Liver (tissue), 9 donors: Measurements from ENCODE around the gene MED28. TPM values are rescaled to one million over a fixed set of nuclear protein-coding genes. Genes with fewer than 3 reads are reported as not detected.
"Not testable (repeated sequence)": the region's sequence is repeated elsewhere in the genome, so short reads cannot be mapped to it uniquely, and the experiment has no call there.

Experiments used
- DNase-seq: peaks from one replicate; pipeline ENCODE4 v3.0.0-alpha.2; 2017; ENCODE audit warnings: low spot score
- H3K27ac ChIP-seq, 2 donors: one replicate each; pipeline ENCODE4 v1.7.0; 2013; ENCODE audit warnings: inconsistent platforms in 2 of 2, low read length in 2 of 2, control low read depth in 1 of 2, low read depth in 1 of 2, mild to moderate bottlenecking in 1 of 2
- H3K27me3 ChIP-seq, 4 donors: one replicate each; pipeline versions ENCODE4 v1.6.1 to v1.7.0; 2013; ENCODE audit warnings: low read length in 3 of 4, inconsistent platforms in 1 of 4, mild to moderate bottlenecking in 1 of 4, moderate library complexity in 1 of 4; ENCODE audit not compliant: control insufficient read depth in 4 of 4, insufficient read depth in 4 of 4
- H3K36me3 ChIP-seq, 4 donors: one replicate each; pipeline versions ENCODE4 v1.6.1 to v1.7.0; 2013; ENCODE audit warnings: low read length in 3 of 4, mild to moderate bottlenecking in 3 of 4, low read depth in 1 of 4, moderate library complexity in 1 of 4; ENCODE audit not compliant: control insufficient read depth in 4 of 4, insufficient read depth in 3 of 4
- H3K4me1 ChIP-seq, 4 donors: one replicate each; pipeline versions ENCODE4 v1.6.1 to v1.7.0; 2013; ENCODE audit warnings: low read length in 3 of 4, mild to moderate bottlenecking in 3 of 4, moderate library complexity in 1 of 4; ENCODE audit not compliant: control insufficient read depth in 4 of 4, insufficient read depth in 4 of 4
- H3K4me3 ChIP-seq, 3 donors: one replicate each; pipeline versions ENCODE4 v1.6.1 to v1.7.0; 2013; ENCODE audit warnings: low read length in 3 of 3, control low read depth in 1 of 3, low read depth in 1 of 3, mild to moderate bottlenecking in 1 of 3
- H3K9ac ChIP-seq, 2 donors: one replicate each; pipeline ENCODE4 v1.7.0; 2013; ENCODE audit warnings: low read length in 2 of 2, mild to moderate bottlenecking in 2 of 2, moderate library complexity in 2 of 2, control low read depth in 1 of 2, low read depth in 1 of 2
- H3K9me3 ChIP-seq, 4 donors: one replicate each; pipeline versions ENCODE4 v1.6.1 to v1.7.0; 2013; ENCODE audit warnings: low read length in 3 of 4; ENCODE audit not compliant: control insufficient read depth in 4 of 4
- ATF3 ChIP-seq: IDR thresholded peaks from 2 replicates; pipeline ENCODE4 v1.6.1; 2016; ENCODE audit warnings: antibody characterized with exemption
- CTCF ChIP-seq: fragments of 150-350 bp; IDR thresholded peaks from 2 replicates; pipeline ENCODE4 v1.5.1; 2017; ENCODE audit warnings: improper control_type of control experiment, low read depth, low read length; ENCODE audit not compliant: missing input control
- EGR1 ChIP-seq, 2 donors: IDR thresholded peaks; 2 replicates each; pipeline ENCODE4 v1.6.1; 2016 to 2018; ENCODE audit warnings: antibody characterized with exemption in 2 of 2, low read depth in 2 of 2
- FOXA1 ChIP-seq: IDR thresholded peaks from 2 replicates; pipeline ENCODE4 v1.6.1; 2016; ENCODE audit warnings: antibody characterized with exemption
- FOXA2 ChIP-seq: IDR thresholded peaks from 2 replicates; pipeline ENCODE4 v1.6.1; 2016; ENCODE audit warnings: antibody characterized with exemption
- GABPA ChIP-seq, 2 donors: IDR thresholded peaks in 1 of 2; conservative IDR thresholded peaks in 1 of 2; 2 replicates each; pipeline ENCODE4 v1.6.1; 2016; ENCODE audit warnings: antibody characterized with exemption in 2 of 2, mild to moderate bottlenecking in 1 of 2, moderate library complexity in 1 of 2
- HNF4A ChIP-seq, 2 donors: conservative IDR thresholded peaks; 2 replicates each; pipeline ENCODE4 v1.6.1; 2016; ENCODE audit warnings: antibody characterized with exemption in 2 of 2, mild to moderate bottlenecking in 2 of 2
- HNF4G ChIP-seq: IDR thresholded peaks from 2 replicates; pipeline ENCODE4 v1.6.1; 2016; ENCODE audit warnings: antibody characterized with exemption
- JUND ChIP-seq, 2 donors: IDR thresholded peaks; 2 replicates each; pipeline ENCODE4 v1.6.1; 2016; ENCODE audit warnings: antibody characterized with exemption in 2 of 2
- MAX ChIP-seq: IDR thresholded peaks from 2 replicates; pipeline ENCODE4 v1.6.1; 2016; ENCODE audit warnings: antibody characterized with exemption
- NR2F2 ChIP-seq: IDR thresholded peaks from 2 replicates; pipeline ENCODE4 v1.6.1; 2016; ENCODE audit warnings: antibody characterized with exemption
- RAD21 ChIP-seq, 2 donors: IDR thresholded peaks; 2 replicates each; pipeline ENCODE4 v1.6.1; 2016; ENCODE audit warnings: antibody characterized with exemption in 2 of 2, mild to moderate bottlenecking in 2 of 2
- RXRA ChIP-seq, 2 donors: IDR thresholded peaks; 2 replicates each; pipeline ENCODE4 v1.6.1; 2017 to 2018; ENCODE audit warnings: antibody characterized with exemption in 2 of 2, mild to moderate bottlenecking in 1 of 2
- SP1 ChIP-seq: IDR thresholded peaks from 2 replicates; pipeline ENCODE4 v1.6.1; 2018; ENCODE audit warnings: antibody characterized with exemption, mild to moderate bottlenecking
- TAF1 ChIP-seq: conservative IDR thresholded peaks from 2 replicates; pipeline ENCODE4 v1.6.1; 2016; ENCODE audit warnings: antibody characterized with exemption, mild to moderate bottlenecking
- YY1 ChIP-seq: IDR thresholded peaks from 2 replicates; pipeline ENCODE4 v1.6.1; 2016; ENCODE audit warnings: antibody characterized with exemption, mild to moderate bottlenecking
- ZBTB33 ChIP-seq: IDR thresholded peaks from 2 replicates; pipeline ENCODE4 v1.6.1; 2016; ENCODE audit warnings: antibody characterized with exemption
- WGBS: extraction: QIAGEN DNeasy Blood & Tissue Kit; methylation state at CpG from one replicate; pipeline ENCODE4 v1.1.7; 2013; 5-methylcytosine and 5-hydroxymethylcytosine counted together
- polyA plus RNA-seq, 2 donors: library from polyadenylated mRNA; stranded (reverse) in 1 of 2; unstranded in 1 of 2; fragments of 200-250 nt in 1 of 2; fragments of >200 nt in 1 of 2; fragmentation: Nextera tagmentation in 1 of 2; extraction: Ambion mirVana in 1 of 2; gene quantifications; one replicate each; pipeline versions ENCODE4 v1.2.1 to v1.2.3, GENCODE V29; 2013 to 2015
- total RNA-seq, 2 donors: library from RNA; depleted of rRNA; stranded (reverse); fragments of >200 nt; gene quantifications; one replicate each; pipeline ENCODE4 v1.2.3, GENCODE V29; 2014
- donor health status: healthy.
- donor health status: healthy.
- donor health status: healthy.
- donor health status: healthy.
- donor health status: healthy.

Gene MED28
- total and polyA plus RNA-seq, 4 donors, result 6.3 to 26.8 (median 9.1) TPM

- Histone ChIP-seq H3K36me3 (no peaks in the 10 kb centered on the region), H3K4me3 (no peak overlapping the region), H3K9me3 (no peaks in the 10 kb centered on the region), H3K27ac (no peak overlapping the region), H3K4me1 (peaks cover 0 to 21% (median 11%) of the 10 kb centered on the region in 4 donors), H3K27me3 (no peaks in the 10 kb centered on the region), H3K9ac (no peak overlapping the region)
- DNase-seq, result no peak
- no peak for TF ChIP-seq CTCF
- TF ChIP-seq FOXA1, result no peak
- TF ChIP-seq ZBTB33, result no peak
- TF ChIP-seq RAD21 (IDR thresholded peaks at IDR 0.05), result no peak
- TF ChIP-seq GABPA (IDR thresholded peaks at IDR 0.05 in 1 of 2, conservative IDR thresholded peaks at IDR 0.05 in 1 of 2), result no peak
- no peak for TF ChIP-seq ATF3
- no peak for TF ChIP-seq JUND (IDR thresholded peaks at IDR 0.05)
- TF ChIP-seq SP1, result no peak
- 95% methylated on average over 4 of the region's 4 CpGs for whole genome bisulfite sequencing
Observed at GRCh38 chr4:17574206-17574605, 40.2 kb upstream of the MED28 start.

- peaks cover 2 to 30% (median 18%) of the 10 kb centered on the region in 4 donors for H3K4me1 ChIP-seq
- not testable (repeated sequence) for DNase-seq, H3K27ac ChIP-seq, H3K27me3 ChIP-seq, H3K9me3 ChIP-seq, H3K36me3 ChIP-seq, H3K4me3 ChIP-seq, H3K9ac ChIP-seq
- 95% methylated on average over 12 of the region's 12 CpGs for WGBS
Observed at GRCh38 chr4:17575177-17575576, 39.3 kb upstream of the MED28 start.

- Histone ChIP-seq H3K9ac (peak within 1 kb of the TSS; percentile 87 to 95), H3K9me3 (no peaks in the 10 kb centered on the region), H3K4me1 (peaks cover 2 to 44% (median 26%) of the 10 kb centered on the region in 4 donors), H3K4me3 (peak within 1 kb of the TSS; percentile 84 to 96 (median 85)), H3K27me3 (no peaks in the 10 kb centered on the region), H3K36me3 (peaks cover 0 to 10% (median 7%) of the 10 kb centered on the region in 4 donors), H3K27ac (peak within 1 kb of the TSS; percentile 85 to 95)
- under 1% methylated on average over 91 of the region's 91 CpGs for WGBS
- peak; percentile 100 for DNase-seq
- TF ChIP-seq TAF1, result peak; percentile 96
- no peak for TF ChIP-seq NR2F2
- TF ChIP-seq EGR1 (IDR thresholded peaks at IDR 0.05; ENCODE audit: low read depth in 2 of 2), result peak; percentile 99 to 100
- no peak for TF ChIP-seq HNF4A (conservative IDR thresholded peaks at IDR 0.05)
- TF ChIP-seq JUND (IDR thresholded peaks at IDR 0.05), result no peak
- no peak for TF ChIP-seq ATF3
- TF ChIP-seq FOXA1, result no peak
- peak; percentile 81 for TF ChIP-seq SP1
- TF ChIP-seq RAD21 (IDR thresholded peaks at IDR 0.05), result peak; percentile 10 to 21
- TF ChIP-seq FOXA2, result no peak
- TF ChIP-seq RXRA (IDR thresholded peaks at IDR 0.05), result peak in 1 of 2 donors; percentile 29
- peak; percentile 55 for TF ChIP-seq MAX
- peak in 1 of 2 donors; percentile 77 for TF ChIP-seq GABPA (IDR thresholded peaks at IDR 0.05 in 1 of 2, conservative IDR thresholded peaks at IDR 0.05 in 1 of 2)
- peak; percentile 46 for TF ChIP-seq YY1
- TF ChIP-seq HNF4G, result no peak
- no peak for TF ChIP-seq CTCF
- TF ChIP-seq ZBTB33, result no peak
Observed at GRCh38 chr4:17576932-17577664, 37.3 kb upstream of the MED28 start, which contains the start of gene LAP3. Gene LAP3, plus strand, starts transcription at chr4:17577198. Its CDS starts 268 bp downstream, at chr4:17577466.
